Measurements from ENCODE around the gene MAP6. TPM values are rescaled to one million over a fixed set of nuclear protein-coding genes. Genes with fewer than 3 reads are reported as not detected.

The MAP6 gene
- total RNA-seq, 1 donor from 2014 or later: 6.0 TPM

DNA sequence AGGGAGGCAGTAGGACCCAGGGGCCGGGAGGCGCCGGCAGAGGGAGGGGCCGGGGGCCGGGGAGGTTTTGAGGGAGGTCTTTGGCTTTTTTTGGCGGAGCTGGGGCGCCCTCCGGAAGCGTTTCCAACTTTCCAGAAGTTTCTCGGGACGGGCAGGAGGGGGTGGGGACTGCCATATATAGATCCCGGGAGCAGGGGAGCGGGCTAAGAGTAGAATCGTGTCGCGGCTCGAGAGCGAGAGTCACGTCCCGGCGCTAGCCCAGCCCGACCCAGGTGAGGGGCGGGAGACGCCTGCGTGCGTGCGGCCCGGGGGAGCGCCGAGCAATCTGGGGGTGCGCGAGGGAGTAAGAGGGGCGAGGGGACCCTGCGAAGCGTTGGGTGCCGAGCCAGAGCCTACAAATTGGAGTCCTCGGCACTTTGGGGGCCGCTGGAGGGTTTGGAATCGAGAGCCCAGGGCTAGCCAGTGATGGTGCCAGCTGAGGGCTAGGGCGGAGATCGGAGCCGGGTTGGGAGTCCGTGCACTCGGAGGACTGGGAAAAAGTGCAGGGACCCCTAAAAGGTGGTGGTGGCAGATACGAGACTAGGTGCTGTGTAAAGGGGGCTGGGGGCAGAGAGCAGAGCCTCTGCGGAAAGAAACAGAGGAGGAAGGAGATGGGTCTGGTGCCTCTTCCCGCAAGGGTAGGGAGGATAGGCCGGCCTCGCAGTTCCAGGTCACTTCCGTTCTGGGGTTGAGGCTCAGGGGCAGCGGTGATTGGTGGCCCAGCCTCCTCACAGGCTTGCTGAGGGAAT, 106.6 kb downstream of the MAP6 start, which contains the start of gene SERPINH1:
Gene SERPINH1 (plus strand): TSS at position 206 of the 788 bp plus-strand sequence. CDS start 4,097 bp downstream, outside the sequence.
- peaks cover 40% of the 10 kb centered on the region for H3K4me1 Mint-ChIP-seq (ENCODE audit: low read depth)

DNA sequence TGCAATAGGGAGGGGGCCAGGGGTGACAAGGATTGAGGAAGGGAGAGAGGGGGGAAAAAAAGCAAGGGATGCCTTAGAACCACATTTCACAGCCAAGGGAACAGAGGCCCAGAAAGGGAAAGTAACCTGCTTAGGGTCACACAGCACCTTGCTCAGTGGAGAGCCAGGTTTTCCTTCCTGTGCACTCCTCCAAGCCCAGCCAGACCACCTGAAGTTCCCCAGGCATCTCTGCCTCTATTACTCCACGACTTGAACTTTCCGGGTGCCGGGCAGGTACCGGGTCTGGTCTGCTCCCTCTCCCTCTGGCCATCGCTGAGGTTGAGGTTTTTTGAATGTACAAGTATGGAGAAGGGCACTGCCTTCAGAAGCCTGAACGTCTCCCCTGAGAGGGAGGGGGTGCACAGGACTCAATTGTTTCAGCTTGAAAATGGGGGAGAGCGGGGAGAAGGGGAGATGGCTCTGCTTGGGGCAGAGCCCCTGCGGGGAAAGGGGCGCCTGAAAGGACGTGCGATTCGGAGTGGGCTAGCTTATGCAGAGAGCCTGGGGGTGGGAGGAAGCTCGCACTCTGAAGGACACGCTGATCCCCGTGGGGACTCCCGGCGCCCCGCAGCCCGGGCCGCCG, 107.3 kb downstream of the MAP6 start:
- Mint-ChIP-seq H3K36me3 (ENCODE audit: insufficient read depth) (no peaks in the 10 kb centered on the region), H3K9me3 (ENCODE audit: low read depth) (no peaks in the 10 kb centered on the region), H3K27ac (peak overlapping the region; percentile 99), H3K4me1 (ENCODE audit: low read depth) (peaks cover 40% of the 10 kb centered on the region), H3K4me3 (ENCODE audit: low read depth) (peak overlapping the region; percentile 99), H3K27me3 (no peaks in the 10 kb centered on the region)
- no peak for DNase-seq (ENCODE audit: low spot score, unreplicated experiment)
- TF ChIP-seq, protein P1, sequence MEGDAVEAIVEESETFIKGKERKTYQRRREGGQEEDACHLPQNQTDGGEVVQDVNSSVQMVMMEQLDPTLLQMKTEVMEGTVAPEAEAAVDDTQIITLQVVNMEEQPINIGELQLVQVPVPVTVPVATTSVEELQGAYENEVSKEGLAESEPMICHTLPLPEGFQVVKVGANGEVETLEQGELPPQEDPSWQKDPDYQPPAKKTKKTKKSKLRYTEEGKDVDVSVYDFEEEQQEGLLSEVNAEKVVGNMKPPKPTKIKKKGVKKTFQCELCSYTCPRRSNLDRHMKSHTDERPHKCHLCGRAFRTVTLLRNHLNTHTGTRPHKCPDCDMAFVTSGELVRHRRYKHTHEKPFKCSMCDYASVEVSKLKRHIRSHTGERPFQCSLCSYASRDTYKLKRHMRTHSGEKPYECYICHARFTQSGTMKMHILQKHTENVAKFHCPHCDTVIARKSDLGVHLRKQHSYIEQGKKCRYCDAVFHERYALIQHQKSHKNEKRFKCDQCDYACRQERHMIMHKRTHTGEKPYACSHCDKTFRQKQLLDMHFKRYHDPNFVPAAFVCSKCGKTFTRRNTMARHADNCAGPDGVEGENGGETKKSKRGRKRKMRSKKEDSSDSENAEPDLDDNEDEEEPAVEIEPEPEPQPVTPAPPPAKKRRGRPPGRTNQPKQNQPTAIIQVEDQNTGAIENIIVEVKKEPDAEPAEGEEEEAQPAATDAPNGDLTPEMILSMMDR (IDR thresholded peaks at IDR 0.05; ENCODE audit: unreplicated experiment): no peak

More for the DNA sequence above, 106.6 kb downstream of the MAP6 start, which contains the start of gene SERPINH1:
- H3K4me3 Mint-ChIP-seq (ENCODE audit: low read depth): peak within 1 kb of the TSS; percentile 99
- peak; percentile 55 for DNase-seq (ENCODE audit: low spot score, unreplicated experiment)
- no peaks in the 10 kb centered on the region for H3K9me3 Mint-ChIP-seq (ENCODE audit: low read depth)
- H3K36me3 Mint-ChIP-seq (ENCODE audit: insufficient read depth): peaks cover 2% of the 10 kb centered on the region
- H3K27ac Mint-ChIP-seq: peak within 1 kb of the TSS; percentile 99
- no peaks in the 10 kb centered on the region for H3K27me3 Mint-ChIP-seq
- TF ChIP-seq, protein P1 (IDR thresholded peaks at IDR 0.05; ENCODE audit: unreplicated experiment): no peak

DNA sequence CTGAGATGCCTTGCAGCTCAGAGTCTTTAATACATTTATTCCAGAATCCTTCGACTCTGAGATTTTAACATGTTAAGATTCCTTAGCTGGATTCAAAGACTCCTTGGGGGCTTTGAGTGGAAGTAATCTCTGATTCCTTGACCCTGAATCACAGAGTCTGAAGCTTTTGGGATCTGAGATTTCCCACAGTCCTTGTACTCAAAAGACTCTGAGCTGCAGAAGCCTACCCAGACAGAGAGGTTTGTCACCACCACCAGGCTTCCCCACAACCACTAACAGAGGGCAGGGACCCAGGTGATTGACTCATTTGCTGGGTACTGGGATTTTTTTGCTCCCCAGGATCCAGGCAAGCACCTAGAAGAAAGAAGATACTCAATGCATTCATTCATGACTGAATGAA, 108.2 kb downstream of the MAP6 start:
- Mint-ChIP-seq H3K4me1 (ENCODE audit: low read depth) (peaks cover 35% of the 10 kb centered on the region), H3K27ac (peak overlapping the region; percentile 45), H3K4me3 (ENCODE audit: low read depth) (peak overlapping the region; percentile 70), H3K9me3 (ENCODE audit: low read depth) (no peaks in the 10 kb centered on the region), H3K27me3 (no peaks in the 10 kb centered on the region), H3K36me3 (ENCODE audit: insufficient read depth) (no peaks in the 10 kb centered on the region)
- no peak for DNase-seq (ENCODE audit: low spot score, unreplicated experiment)
- TF ChIP-seq, protein P1 (IDR thresholded peaks at IDR 0.05; ENCODE audit: unreplicated experiment): no peak

DNA sequence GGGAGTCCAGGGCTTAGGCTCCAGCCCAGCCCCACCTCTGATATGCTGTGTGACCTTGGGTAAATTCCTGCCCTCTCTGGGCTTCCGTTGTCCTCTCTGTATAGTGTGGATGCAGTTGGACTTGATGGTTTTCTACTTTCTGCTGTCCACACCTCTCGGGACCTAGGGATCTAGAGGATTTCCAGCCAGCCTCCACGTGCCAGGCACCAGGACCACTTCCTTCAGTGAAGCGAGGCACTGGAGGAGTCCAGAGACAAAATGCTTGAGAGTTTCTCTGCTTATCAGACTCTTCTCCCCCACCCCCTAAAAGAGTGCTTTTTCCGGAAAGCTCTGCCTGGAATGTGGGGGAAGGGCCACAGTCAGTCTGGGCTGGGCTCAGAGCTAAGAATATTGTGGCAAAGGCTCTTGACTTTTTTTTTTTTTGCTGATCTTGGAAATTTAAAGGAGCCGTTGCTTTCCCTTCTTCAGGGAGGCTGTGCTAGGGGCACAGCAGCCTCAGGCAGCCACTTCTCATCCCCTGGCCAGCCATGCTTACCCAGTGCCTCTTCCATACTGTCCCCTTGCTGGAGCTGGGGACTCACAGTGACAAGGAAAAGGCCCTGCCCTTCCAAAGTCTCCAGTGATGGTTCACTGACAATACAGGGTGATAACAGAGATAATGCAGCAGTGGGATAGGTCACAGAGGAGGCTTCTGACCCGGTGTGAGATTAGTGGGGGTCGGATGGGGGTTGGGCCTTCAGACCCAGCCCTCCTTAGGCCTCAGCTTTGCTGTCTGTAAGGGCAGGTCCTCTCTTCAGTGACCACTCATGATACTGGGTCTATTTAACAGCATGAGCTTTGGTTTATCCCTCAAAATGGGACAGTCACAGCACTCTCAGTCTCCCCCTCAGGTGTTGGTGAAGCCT, 109.6 kb downstream of the MAP6 start:
- peak overlapping the region; percentile 51 for H3K27ac Mint-ChIP-seq
- no peak overlapping the region for H3K4me3 Mint-ChIP-seq (ENCODE audit: low read depth)
- no peaks in the 10 kb centered on the region for H3K9me3 Mint-ChIP-seq (ENCODE audit: low read depth)
- no peaks in the 10 kb centered on the region for H3K36me3 Mint-ChIP-seq (ENCODE audit: insufficient read depth)
- DNase-seq (ENCODE audit: low spot score, unreplicated experiment): no peak
- peaks cover 22% of the 10 kb centered on the region for H3K4me1 Mint-ChIP-seq (ENCODE audit: low read depth)
- no peaks in the 10 kb centered on the region for H3K27me3 Mint-ChIP-seq
- TF ChIP-seq, protein P1 (IDR thresholded peaks at IDR 0.05; ENCODE audit: unreplicated experiment): no peak
